HG03457 (cell line): ENCODE data around the gene EBF3.

Experiments
- ATAC-seq: cut with Tn5 transposase; IDR thresholded peaks from one replicate; pipeline ENCODE4 v1.9.1; 2021; ENCODE audit warnings: moderate number of reproducible peaks; ENCODE audit not compliant: unreplicated experiment

EBF3 gene

GRCh38 chr10:129972145-129972965, 8.3 kb upstream of the EBF3 start:
- ATAC-seq = no peak

GRCh38 chr10:129971381-129972144, 7.5 kb upstream of the EBF3 start:
- no peak for ATAC-seq

- no peak for ATAC-seq
These were observed 6.6 kb upstream of the EBF3 start for GRCh38 chr10:129970465-129971364.

GRCh38 chr10:129969911-129970464, 5.9 kb upstream of the EBF3 start:
- ATAC-seq = no peak

- ATAC-seq = no peak
These were observed 5.3 kb upstream of the EBF3 start for GRCh38 chr10:129969184-129969910.

- ATAC-seq = no peak
These were observed 4.7 kb upstream of the EBF3 start for GRCh38 chr10:129968853-129969183.

GRCh38 chr10:129968020-129968852, 4.2 kb upstream of the EBF3 start:
- no peak for ATAC-seq

- no peak for ATAC-seq
These were observed 3.5 kb upstream of the EBF3 start for GRCh38 chr10:129967579-129968019.

GRCh38 chr10:129966889-129967578, 3.0 kb upstream of the EBF3 start:
- ATAC-seq = no peak

- no peak for ATAC-seq
These were observed 2.4 kb upstream of the EBF3 start for GRCh38 chr10:129966370-129966888.

- no peak for ATAC-seq
These were observed 1.9 kb upstream of the EBF3 start for GRCh38 chr10:129965959-129966358.

- no peak for ATAC-seq
These were observed 1.3 kb upstream of the EBF3 start for GRCh38 chr10:129965425-129965808.

GRCh38 chr10:129964611-129965424, 744 bp upstream of the EBF3 start:
- no peak for ATAC-seq

- ATAC-seq = no peak
These were observed 1.0 kb downstream of the EBF3 start for GRCh38 chr10:129962872-129963640.

- no peak for ATAC-seq
These were observed 1.8 kb downstream of the EBF3 start for GRCh38 chr10:129962031-129962871.

GRCh38 chr10:129961157-129961701, 2.8 kb downstream of the EBF3 start:
- no peak for ATAC-seq
